NCI-H524 (cell line): Measurements from ENCODE around the gene CALB2.

ENCODE experiments used
- DNase-seq, 2 experiments: peaks; one replicate each; lab custom pipeline; 2025; lab: John Stamatoyannopoulos, UW

CALB2 gene

GRCh38 chr16:71426069-71426879 lies 67.8 kb downstream of the CALB2 start:
- DNase-seq, result peak; percentile 96 to 97

- DNase-seq, result peak in 1 of 2 experiments; percentile 33
Observed at GRCh38 chr16:71426880-71427615, 68.5 kb downstream of the CALB2 start.

GRCh38 chr16:71428385-71428784 lies 69.9 kb downstream of the CALB2 start:
- DNase-seq, result no peak

GRCh38 chr16:71428883-71429282 lies 70.4 kb downstream of the CALB2 start:
- DNase-seq, result no peak

- DNase-seq, result no peak
Observed at GRCh38 chr16:71429581-71429980, 71.1 kb downstream of the CALB2 start.

GRCh38 chr16:71430744-71431143 lies 72.2 kb downstream of the CALB2 start:
- DNase-seq, result no peak

- DNase-seq, result no peak
Observed at GRCh38 chr16:71431176-71431575, 72.7 kb downstream of the CALB2 start.

- DNase-seq, result no peak
Observed at GRCh38 chr16:71431991-71432390, 73.5 kb downstream of the CALB2 start.

- no peak for DNase-seq
Observed at GRCh38 chr16:71432906-71433305, 74.4 kb downstream of the CALB2 start.

GRCh38 chr16:71436473-71436872 lies 78.0 kb downstream of the CALB2 start:
- DNase-seq, result no peak

- DNase-seq, result no peak
Observed at GRCh38 chr16:71439523-71439922, 81.0 kb downstream of the CALB2 start.
